Measurements from ENCODE around the gene PKLR.
"Not testable (repeated sequence)": the region's sequence is repeated elsewhere in the genome, so short reads cannot be mapped to it uniquely, and the experiment has no call there.

PKLR gene

GRCh38 chr1:155253208-155253607 is 48.0 kb downstream of the PKLR start:
- peak; percentile 20 to 33 for DNase-seq (ENCODE audit: low spot score in 2 of 2)
- H3K27me3 ChIP-seq (ENCODE audit: low read depth): no peaks in the 10 kb centered on the region
- in situ Hi-C loops (cut with MboI; ENCODE audit: low sequenced_read_pairs): no loop called here
- H3K36me3 ChIP-seq (replicated peaks): peaks cover 35% of the 10 kb centered on the region
- H3K4me3 ChIP-seq: peak overlapping the region; percentile 67
- H3K9me3 ChIP-seq: no peaks in the 10 kb centered on the region
- H3K4me1 ChIP-seq: peaks cover 21% of the 10 kb centered on the region

DNA sequence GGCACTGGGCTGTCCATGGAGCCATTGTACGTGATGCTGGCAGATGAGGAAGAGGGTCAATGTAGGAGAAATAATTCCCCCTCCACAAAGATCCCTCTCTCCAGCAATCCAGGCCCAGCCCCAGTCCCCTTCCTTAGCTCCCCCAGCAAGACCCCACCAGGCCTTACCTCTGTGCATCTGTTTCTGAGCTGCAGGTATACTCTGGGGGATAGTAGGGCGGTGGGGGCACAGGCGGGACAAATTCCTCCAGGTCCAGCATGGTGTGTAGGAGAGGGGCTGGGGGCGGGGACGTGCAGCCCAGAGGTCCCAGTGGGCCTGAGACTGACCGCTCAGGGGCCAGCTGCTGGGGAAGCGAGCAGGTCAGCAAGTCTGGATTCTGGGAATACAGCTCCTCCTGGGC is 49.7 kb downstream of the PKLR start:
- in situ Hi-C loops (cut with MboI; ENCODE audit: low sequenced_read_pairs): no loop called here
- Histone ChIP-seq H3K36me3 (replicated peaks) (peaks cover 44% of the 10 kb centered on the region), H3K27me3 (ENCODE audit: low read depth) (no peaks in the 10 kb centered on the region), H3K4me3 (no peak overlapping the region), H3K9me3 (no peaks in the 10 kb centered on the region), H3K4me1 (peaks cover 21% of the 10 kb centered on the region)
- no peak for DNase-seq (ENCODE audit: low spot score in 2 of 2)

- Histone ChIP-seq H3K4me3 (no peak overlapping the region), H3K9me3 (no peaks in the 10 kb centered on the region), H3K36me3 (replicated peaks) (peaks cover 37% of the 10 kb centered on the region), H3K4me1 (peaks cover 20% of the 10 kb centered on the region), H3K27me3 (ENCODE audit: low read depth) (no peaks in the 10 kb centered on the region)
- peak; percentile 93 to 98 for DNase-seq (ENCODE audit: low spot score in 2 of 2)
- in situ Hi-C loops (cut with MboI; ENCODE audit: low sequenced_read_pairs): no loop called here
These were observed 50.4 kb downstream of the PKLR start for GRCh38 chr1:155250633-155251449.

GRCh38 chr1:155250246-155250632 is 51.0 kb downstream of the PKLR start:
- Histone ChIP-seq H3K9me3 (no peaks in the 10 kb centered on the region), H3K27me3 (ENCODE audit: low read depth) (no peaks in the 10 kb centered on the region), H3K4me1 (peaks cover 16% of the 10 kb centered on the region), H3K4me3 (no peak overlapping the region), H3K36me3 (replicated peaks) (peaks cover 37% of the 10 kb centered on the region)
- in situ Hi-C loops (cut with MboI; ENCODE audit: low sequenced_read_pairs): no loop called here
- DNase-seq (ENCODE audit: low spot score in 2 of 2): no peak

DNA sequence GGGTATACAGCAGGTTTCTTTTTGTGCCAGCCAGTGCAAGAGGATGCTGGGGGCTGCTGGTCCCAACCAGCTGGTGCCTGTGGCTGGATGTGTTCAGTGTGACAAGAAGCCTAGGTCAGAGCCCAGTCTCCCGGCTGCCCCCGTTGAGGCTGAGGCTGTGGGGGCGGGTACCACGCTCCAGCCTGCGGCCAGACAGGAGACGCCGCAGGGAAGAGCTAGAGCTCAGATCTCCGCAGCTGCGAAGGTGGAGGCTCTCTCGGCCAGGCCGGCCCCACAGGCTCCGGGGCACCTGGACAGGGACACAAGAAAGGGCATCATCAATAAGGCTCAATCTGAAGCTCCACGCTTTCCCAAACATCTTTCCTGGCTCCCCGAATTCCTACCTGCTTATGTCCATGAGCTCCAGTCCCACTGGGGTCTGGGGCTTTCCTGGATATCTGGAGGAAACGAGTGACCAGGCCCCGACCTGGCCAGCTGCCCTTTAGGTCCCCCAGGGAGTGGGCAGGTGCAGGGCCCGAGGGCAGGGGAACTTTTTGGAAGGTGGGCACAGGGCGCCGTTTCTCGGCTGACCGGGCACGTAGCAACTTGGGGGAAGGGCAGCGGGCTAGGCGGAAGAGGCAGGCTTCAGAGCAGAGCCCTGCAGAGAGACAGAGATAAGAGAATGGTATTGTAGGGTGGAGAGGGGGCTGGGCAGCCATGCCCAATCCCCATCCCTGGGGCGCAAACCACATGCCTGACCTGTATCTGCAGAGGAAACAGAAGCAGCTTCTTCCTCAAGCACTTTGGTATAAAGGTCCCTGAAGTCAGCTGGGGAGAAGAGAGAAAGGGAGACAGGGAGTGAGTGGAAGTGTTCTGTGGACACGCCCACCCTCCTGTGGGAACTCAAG is 53.3 kb downstream of the PKLR start:
- in situ Hi-C loops (cut with MboI; ENCODE audit: low sequenced_read_pairs): no loop called here
- Histone ChIP-seq H3K4me3 (no peak overlapping the region), H3K4me1 (peaks cover 13% of the 10 kb centered on the region), H3K27me3 (ENCODE audit: low read depth) (no peaks in the 10 kb centered on the region), H3K9me3 (no peaks in the 10 kb centered on the region), H3K36me3 (replicated peaks) (peaks cover 32% of the 10 kb centered on the region)
- no peak for DNase-seq (ENCODE audit: low spot score in 2 of 2)

- H3K27me3 ChIP-seq (ENCODE audit: low read depth); H3K4me3 ChIP-seq; in situ Hi-C loops (cut with MboI; ENCODE audit: low sequenced_read_pairs); H3K9me3 ChIP-seq; DNase-seq (ENCODE audit: low spot score in 2 of 2): not testable (repeated sequence)
- Histone ChIP-seq H3K36me3 (replicated peaks) (peaks cover 31% of the 10 kb centered on the region), H3K4me1 (peaks cover 18% of the 10 kb centered on the region)
These were observed 54.4 kb downstream of the PKLR start for GRCh38 chr1:155246796-155247195.

- H3K27me3 ChIP-seq (ENCODE audit: low read depth): no peaks in the 10 kb centered on the region
- no peaks in the 10 kb centered on the region for H3K9me3 ChIP-seq
- no peak for DNase-seq (ENCODE audit: low spot score in 2 of 2)
- peaks cover 21% of the 10 kb centered on the region for H3K4me1 ChIP-seq
- in situ Hi-C loops (cut with MboI; ENCODE audit: low sequenced_read_pairs): no loop called here
- peaks cover 24% of the 10 kb centered on the region for H3K36me3 ChIP-seq (replicated peaks)
- peak overlapping the region; percentile 17 for H3K4me3 ChIP-seq
These were observed 56.1 kb downstream of the PKLR start for GRCh38 chr1:155245163-155245524.

DNA sequence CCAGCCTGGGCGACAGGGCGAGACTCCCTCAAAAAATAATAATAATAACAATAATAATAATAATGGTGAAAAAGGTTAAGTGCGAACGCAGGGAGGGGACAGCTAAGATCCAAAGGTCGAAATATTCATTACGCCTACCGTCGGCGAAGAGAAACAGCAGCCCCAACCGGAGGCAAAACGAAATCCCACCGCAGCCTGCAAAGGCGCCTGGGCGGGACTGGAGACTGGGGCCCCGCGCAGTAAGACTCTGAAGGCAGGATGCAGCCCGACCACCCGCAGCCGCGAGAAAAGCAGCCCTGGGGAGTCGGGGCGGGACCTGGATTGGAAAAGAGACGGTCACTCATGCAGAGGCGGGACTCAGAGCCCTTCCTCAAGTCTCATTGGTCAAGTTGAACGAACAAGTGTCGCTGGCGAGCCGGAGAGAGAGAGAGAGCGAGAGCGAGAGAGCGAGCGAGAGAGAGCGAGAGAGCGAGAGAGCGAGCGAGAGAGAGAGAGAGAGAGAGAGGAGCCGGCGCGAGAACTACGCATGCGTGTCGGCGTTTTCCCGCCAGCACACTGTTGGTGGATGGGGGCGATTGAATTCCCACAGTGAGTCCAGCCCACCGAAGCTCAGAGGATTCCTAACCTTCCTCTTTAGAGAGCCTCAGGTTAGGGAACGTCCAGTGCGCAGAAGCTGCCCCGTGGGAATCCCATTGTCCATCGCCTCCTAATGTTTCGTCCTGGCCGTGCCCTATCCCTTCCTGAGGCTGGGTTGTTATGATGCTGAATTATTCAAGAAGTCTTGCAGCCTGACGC is 56.7 kb downstream of the PKLR start:
- H3K4me3 ChIP-seq: peak overlapping the region; percentile 42
- no peaks in the 10 kb centered on the region for H3K9me3 ChIP-seq
- peaks cover 21% of the 10 kb centered on the region for H3K4me1 ChIP-seq
- in situ Hi-C loops (cut with MboI; ENCODE audit: low sequenced_read_pairs): no loop called here
- DNase-seq (ENCODE audit: low spot score in 2 of 2): peak; percentile 99
- H3K27me3 ChIP-seq (ENCODE audit: low read depth): no peaks in the 10 kb centered on the region
- H3K36me3 ChIP-seq (replicated peaks): peaks cover 21% of the 10 kb centered on the region

- peaks cover 5% of the 10 kb centered on the region for H3K36me3 ChIP-seq (replicated peaks)
- H3K4me3 ChIP-seq: peak overlapping the region; percentile 42
- in situ Hi-C loops (cut with MboI; ENCODE audit: low sequenced_read_pairs): no loop called here
- H3K4me1 ChIP-seq: peaks cover 21% of the 10 kb centered on the region
- H3K27me3 ChIP-seq (ENCODE audit: low read depth): no peaks in the 10 kb centered on the region
- DNase-seq (ENCODE audit: low spot score in 2 of 2): no peak
- H3K9me3 ChIP-seq: no peaks in the 10 kb centered on the region
These were observed 58.4 kb downstream of the PKLR start for GRCh38 chr1:155242805-155243358.

GRCh38 chr1:155241841-155242264 is 59.4 kb downstream of the PKLR start:
- Histone ChIP-seq H3K27me3 (ENCODE audit: low read depth) (no peaks in the 10 kb centered on the region), H3K36me3 (replicated peaks) (peaks cover 3% of the 10 kb centered on the region; the same call in 1 of the 2 replicates), H3K4me3 (no peak overlapping the region), H3K9me3 (no peaks in the 10 kb centered on the region), H3K4me1 (peaks cover 21% of the 10 kb centered on the region)
- in situ Hi-C loops (cut with MboI; ENCODE audit: low sequenced_read_pairs): no loop called here
- no peak for DNase-seq (ENCODE audit: low spot score in 2 of 2)

DNA sequence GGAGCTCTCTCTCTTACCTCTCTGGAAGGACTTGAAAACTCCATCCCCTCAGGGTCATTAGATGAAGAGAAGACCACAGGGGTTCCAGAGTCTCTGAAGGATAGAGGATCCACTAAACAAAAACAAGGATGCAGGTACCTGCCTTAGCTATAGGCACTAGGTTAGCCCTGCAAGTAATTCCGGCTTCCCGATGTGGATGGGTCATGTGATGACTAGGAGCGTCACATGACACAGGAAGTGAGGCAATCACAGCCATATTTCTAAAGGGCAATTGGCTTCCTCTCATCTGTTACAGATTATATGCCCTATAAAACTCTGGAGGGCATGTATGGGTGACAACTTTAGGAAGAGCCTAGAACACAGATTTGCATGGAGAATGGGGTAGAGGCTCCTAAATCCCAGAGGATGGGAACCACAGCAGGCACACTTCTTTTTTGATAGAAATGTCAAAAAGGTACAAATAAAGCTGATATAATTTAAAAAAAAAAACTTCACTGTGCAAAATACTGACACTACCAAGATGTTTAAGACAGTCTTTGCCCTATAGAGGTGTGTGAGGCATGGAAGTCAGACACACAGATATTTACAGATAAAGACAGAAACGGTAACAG is 60.1 kb downstream of the PKLR start:
- in situ Hi-C loops (cut with MboI; ENCODE audit: low sequenced_read_pairs): no loop called here
- no peaks in the 10 kb centered on the region for H3K9me3 ChIP-seq
- H3K36me3 ChIP-seq (replicated peaks): peaks cover 7% of the 10 kb centered on the region; the same call in 1 of the 2 replicates
- H3K27me3 ChIP-seq (ENCODE audit: low read depth): no peaks in the 10 kb centered on the region
- peak overlapping the region; percentile 22 for H3K4me3 ChIP-seq
- peak; percentile 75 to 77 for DNase-seq (ENCODE audit: low spot score in 2 of 2)
- peaks cover 21% of the 10 kb centered on the region for H3K4me1 ChIP-seq

Measured in HAP-1 (cell line).